HG02870 (cell line): Measurements from ENCODE around the gene KIF7.

ENCODE experiments used
- ATAC-seq: cut with Tn5 transposase; IDR thresholded peaks from one replicate; pipeline ENCODE4 v1.9.1; 2021; ENCODE audit warnings: mild to moderate bottlenecking, moderate library complexity; ENCODE audit not compliant: unreplicated experiment

Gene KIF7

GRCh38 chr15:89671687-89672086, 16.4 kb upstream of the KIF7 start:
- no peak for ATAC-seq

DNA sequence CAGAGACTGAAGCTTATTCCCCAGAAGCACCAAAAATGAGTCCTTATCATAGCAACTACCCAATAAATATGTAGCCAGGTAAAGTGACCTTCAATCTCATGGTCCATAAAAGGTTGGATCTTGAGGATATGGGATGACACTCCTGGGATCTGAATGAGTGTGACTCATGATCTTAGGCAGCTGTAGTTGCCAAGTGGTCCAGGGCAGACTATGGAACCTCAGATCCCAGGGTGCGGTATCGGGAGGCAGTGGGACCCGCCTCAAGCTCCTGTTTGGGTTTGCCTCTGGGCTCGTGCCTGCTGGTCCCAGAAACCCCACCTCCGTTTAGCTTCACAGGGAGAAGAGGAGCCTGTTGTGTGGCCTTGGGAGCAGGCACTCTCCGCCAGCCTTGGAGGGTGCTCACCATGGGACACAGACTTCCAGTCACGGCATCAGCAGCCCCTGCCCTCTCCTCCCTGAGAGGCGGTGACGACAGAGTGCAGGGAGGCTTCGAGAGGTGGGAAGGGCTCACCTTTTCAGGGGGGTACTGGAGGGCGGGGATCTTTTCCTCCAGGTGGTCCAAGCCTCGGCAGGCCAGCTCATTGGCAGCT, 15.8 kb upstream of the KIF7 start:
- no peak for ATAC-seq

- no peak for ATAC-seq
Observed at GRCh38 chr15:89669941-89670340, 14.7 kb upstream of the KIF7 start.

- no peak for ATAC-seq
Observed at GRCh38 chr15:89669309-89669865, 14.1 kb upstream of the KIF7 start.

DNA sequence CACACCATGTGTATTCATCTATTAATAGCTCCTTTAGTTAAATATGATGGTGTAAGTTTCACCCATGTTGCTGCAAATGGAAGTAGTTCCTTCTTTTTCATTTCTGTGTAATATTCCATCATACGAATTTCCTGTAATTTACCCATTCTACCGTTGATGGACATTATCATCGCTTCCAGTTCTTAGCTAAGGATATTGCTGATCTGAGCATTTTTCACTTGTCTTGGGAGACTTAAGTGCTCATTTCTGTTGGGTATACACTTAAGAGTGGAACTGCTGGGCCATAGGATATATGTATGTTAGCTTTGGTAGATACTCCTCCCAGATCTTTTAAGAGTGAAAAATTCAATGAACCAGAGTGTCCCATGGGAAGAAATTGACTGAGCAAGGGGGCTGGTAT, 12.9 kb upstream of the KIF7 start:
- ATAC-seq, result no peak

GRCh38 chr15:89667706-89667960, 12.4 kb upstream of the KIF7 start:
- ATAC-seq, result no peak

- ATAC-seq, result no peak
Observed at GRCh38 chr15:89666858-89667705, 11.8 kb upstream of the KIF7 start.

DNA sequence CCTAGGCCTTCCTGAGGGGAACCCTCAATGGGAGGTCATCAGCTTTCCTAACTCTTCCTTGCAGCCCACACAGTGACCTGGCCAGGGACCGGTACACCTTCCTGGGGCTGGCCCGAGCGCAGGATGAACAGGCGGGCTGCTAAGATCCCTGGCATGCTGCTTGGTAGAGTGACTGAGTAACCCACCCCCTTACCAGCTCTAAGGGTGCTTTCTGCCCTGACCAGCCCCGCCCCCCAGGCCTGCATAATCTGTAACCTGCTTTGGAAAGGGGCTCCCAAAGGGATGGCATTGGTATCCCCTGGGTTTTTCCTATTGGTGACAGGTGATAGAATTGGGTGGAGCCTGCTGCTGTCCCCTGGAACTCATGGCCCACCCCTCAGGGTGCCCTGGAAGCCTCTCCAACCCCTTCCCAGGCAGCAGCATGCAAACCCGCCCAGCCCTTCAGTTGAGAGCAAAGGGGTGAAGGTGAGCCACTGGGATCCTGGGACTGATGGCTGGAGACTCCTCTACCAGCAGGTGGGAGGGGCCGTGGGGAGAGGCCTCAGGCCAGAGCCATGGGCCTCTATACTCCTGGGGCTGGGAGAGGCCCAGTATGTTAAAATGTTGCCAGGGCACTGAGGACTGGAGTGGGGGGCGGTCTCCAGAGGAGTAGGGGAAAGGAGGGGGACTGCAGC, 11.1 kb upstream of the KIF7 start:
- no peak for ATAC-seq

GRCh38 chr15:89665449-89666181, 10.3 kb upstream of the KIF7 start:
- no peak for ATAC-seq

DNA sequence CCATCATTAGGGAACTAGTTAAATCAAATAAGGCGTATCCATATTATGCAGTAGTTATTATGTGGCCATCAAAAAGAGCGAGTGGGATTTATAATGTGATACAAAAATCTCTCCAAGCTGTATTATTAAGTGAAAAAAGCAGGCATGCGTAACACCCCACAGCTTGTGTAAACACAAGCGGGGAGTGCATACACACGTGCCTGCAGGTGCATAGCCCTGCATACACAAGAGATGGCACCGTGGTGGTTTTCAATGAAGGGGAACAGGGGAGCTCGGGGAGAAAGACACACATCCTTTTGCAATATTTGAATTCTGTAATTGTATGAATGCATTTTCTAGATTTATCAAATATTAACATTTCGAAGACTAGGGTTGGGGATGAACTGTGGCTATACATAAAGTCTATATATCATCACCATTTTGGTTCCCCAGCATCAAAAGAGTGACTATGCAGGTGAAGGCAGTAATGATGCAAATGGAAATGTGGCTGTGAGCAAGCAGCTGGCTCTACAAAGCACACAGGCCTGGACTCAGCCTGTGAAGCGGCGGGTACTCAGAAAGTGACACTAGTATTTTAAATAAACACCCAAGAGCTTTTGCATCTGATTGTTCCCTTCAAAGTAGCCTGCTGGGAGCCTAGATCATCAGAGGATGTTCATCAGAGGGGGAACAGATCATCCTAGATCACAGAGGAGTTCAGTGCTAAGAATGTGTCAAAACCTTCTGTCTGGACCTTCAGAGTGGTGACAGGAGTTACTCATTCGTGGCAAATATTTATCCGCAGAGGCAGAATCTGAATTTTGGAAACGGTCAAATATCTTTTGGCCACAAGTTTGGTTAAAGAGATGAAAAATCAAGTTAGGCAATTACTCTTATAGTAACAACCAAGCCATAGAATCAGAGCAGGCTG, 9.4 kb upstream of the KIF7 start:
- no peak for ATAC-seq

DNA sequence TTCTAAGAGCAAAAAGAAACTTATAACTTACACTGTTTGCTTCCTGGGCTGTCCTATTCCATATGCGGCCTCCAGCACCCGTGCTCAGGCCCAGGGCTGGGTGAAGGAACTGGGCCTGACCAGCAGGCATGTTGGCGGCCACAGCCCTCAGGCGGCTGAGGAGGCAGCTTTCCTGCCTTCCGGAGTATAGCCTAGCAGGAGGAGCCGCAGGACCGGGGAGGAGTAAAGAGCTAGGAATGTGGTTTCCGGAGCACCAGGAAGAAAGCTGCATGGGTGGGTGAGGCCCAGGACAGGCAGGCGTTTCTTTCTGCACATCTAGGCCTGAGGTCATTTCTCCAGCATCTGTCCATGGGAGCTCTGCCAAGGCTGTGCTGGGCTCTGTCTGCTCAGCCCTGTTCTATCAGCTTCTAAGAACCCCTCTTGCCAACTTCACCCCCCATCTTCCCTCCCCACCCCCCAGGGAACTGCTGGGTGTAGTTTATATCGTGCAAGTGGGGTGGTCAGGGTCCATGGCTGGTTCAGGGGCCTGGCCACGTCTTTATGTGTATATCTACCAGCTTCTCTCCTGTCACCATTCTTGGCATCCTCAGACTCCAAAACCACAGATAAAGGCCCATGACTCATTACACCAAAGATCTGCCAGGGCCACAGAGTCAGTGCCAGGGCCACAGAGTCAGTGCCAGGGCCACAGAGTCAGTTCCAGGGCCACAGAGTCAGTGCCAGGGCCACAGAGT, 7.8 kb upstream of the KIF7 start:
- no peak for ATAC-seq

DNA sequence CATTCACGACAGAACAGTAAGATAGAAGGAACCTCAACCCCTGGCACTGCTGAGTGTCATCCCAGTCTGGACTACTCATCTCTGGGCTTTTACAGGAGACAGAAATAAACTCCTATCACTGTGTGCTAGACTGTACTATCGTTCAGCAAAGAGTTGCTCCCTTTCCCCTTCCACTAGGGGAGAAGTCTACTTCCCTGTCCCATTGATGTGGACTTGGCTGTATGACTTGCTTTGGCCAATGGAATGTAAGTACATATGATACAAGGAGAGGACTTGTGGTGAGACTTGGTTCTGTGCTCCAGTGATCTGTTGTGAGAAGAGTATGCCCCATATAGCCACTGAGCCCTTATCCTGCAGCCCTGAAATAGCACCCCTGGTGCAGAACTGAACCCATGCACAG, 5.3 kb upstream of the KIF7 start:
- ATAC-seq, result no peak

- no peak for ATAC-seq
Observed at GRCh38 chr15:89659295-89659694, 4.0 kb upstream of the KIF7 start.

- no peak for ATAC-seq
Observed at GRCh38 chr15:89657686-89658200, 2.5 kb upstream of the KIF7 start.

GRCh38 chr15:89656116-89656815, 999 bp upstream of the KIF7 start:
- no peak for ATAC-seq

- no peak for ATAC-seq
Observed at GRCh38 chr15:89654301-89654761, 936 bp downstream of the KIF7 start.

DNA sequence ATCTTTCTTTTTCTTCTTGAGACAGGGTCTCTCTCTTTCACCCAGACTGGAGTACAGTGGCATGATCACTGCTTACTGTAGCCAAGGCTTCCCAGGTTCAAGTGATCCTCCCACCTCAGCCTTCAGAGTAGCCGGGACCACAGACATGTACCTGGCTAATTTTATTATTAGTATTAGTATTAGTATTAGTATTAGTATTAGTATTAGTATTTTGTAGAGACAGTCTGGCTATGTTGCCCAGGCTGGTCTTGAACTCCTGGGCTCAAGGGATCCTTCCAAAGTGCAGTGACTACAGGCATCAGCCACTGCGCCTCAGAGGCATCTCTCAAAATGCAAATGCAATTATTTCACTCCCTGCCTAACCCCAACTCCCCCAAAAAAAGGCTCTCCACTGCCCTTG, 1.7 kb downstream of the KIF7 start:
- no peak for ATAC-seq

- no peak for ATAC-seq
Observed at GRCh38 chr15:89652666-89653065, 2.6 kb downstream of the KIF7 start.

- ATAC-seq, result no peak
Observed at GRCh38 chr15:89652131-89652530, 3.1 kb downstream of the KIF7 start.
